ENCODE data around the gene GOT1.

GRCh38 chr10:99456207-99456930 lies 25.9 kb upstream of the GOT1 start:
- TF ChIP-seq ELF4 (IDR thresholded peaks at IDR 0.05) (no peak), ZNF384 (IDR thresholded peaks at IDR 0.05) (no peak), SP1 (IDR thresholded peaks at IDR 0.05) (no peak), BHLHE40 (IDR thresholded peaks at IDR 0.05; ENCODE audit: borderline replicate concordance) (no peak), ARNT (IDR thresholded peaks at IDR 0.05) (no peak), HDGF (IDR thresholded peaks at IDR 0.05; ENCODE audit: borderline replicate concordance) (no peak), TARDBP (IDR thresholded peaks at IDR 0.05) (no peak), L3MBTL2 (conservative IDR thresholded peaks at IDR 0.05) (no peak), FOXM1 (IDR thresholded peaks at IDR 0.05; ENCODE audit: borderline replicate concordance) (no peak), SUZ12 (IDR thresholded peaks at IDR 0.05) (no peak), NFRKB (IDR thresholded peaks at IDR 0.05) (no peak), FOXA1 (IDR thresholded peaks at IDR 0.05) (no peak)
